ENCODE data around the gene BNC2.

DNA sequence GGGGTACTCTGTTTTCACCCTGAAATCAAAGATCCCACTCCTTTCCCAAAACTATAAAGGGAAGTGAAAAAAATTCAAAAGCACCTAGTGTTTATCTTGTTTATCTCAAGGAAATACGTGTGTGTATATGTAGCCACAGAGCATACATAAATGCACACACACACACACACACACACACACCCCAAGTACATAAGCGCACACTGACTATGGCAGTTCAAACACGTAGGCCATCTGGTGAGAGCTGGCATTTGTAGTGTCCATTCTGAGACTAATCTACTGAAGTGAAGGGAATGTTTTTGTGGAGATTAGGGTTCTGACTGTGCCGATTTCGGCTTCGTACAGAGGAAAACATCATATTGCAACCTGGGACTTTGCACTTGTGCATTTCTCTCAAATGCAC, 451.7 kb downstream of the BNC2 start:
- TF ChIP-seq, protein P1, sequence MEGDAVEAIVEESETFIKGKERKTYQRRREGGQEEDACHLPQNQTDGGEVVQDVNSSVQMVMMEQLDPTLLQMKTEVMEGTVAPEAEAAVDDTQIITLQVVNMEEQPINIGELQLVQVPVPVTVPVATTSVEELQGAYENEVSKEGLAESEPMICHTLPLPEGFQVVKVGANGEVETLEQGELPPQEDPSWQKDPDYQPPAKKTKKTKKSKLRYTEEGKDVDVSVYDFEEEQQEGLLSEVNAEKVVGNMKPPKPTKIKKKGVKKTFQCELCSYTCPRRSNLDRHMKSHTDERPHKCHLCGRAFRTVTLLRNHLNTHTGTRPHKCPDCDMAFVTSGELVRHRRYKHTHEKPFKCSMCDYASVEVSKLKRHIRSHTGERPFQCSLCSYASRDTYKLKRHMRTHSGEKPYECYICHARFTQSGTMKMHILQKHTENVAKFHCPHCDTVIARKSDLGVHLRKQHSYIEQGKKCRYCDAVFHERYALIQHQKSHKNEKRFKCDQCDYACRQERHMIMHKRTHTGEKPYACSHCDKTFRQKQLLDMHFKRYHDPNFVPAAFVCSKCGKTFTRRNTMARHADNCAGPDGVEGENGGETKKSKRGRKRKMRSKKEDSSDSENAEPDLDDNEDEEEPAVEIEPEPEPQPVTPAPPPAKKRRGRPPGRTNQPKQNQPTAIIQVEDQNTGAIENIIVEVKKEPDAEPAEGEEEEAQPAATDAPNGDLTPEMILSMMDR (conservative IDR thresholded peaks at IDR 0.05; ENCODE audit: low read depth, low read length): no peak
- no peak for TF ChIP-seq EZH2phosphoT487 (IDR thresholded peaks at IDR 0.05; ENCODE audit: borderline replicate concordance, low read length)
